ENCODE measurements around the gene PIEZO1. TPM values are rescaled to one million over a fixed set of nuclear protein-coding genes. Genes with fewer than 3 reads are reported as not detected.

The PIEZO1 gene
- total and polyA plus RNA-seq, 9 of the 15 experiments (the other 6 are each of a cell fraction or from before 2014, with no cell fraction given) = 3.6 to 432 (median 131) TPM

- TF ChIP-seq ZNF311 (CRISPR knock-in tag; IDR thresholded peaks at IDR 0.05) (no peak), ZNF133 (CRISPR knock-in tag; IDR thresholded peaks at IDR 0.05) (no peak), RCOR1 (IDR thresholded peaks at IDR 0.05; ENCODE audit: borderline replicate concordance in 1 of 2, low read depth in 2 of 2, low read length in 2 of 2) (peak in 1 of 2 experiments; percentile 17; a peak in 1 of 4 replicates), ZKSCAN3 (CRISPR knock-in tag; IDR thresholded peaks at IDR 0.05) (no peak), ZNF318 (IDR thresholded peaks at IDR 0.05; ENCODE audit: borderline replicate concordance in 1 of 2, low read depth in 1 of 2) (no peak), RHOXF2B (CRISPR knock-in tag; conservative IDR thresholded peaks at IDR 0.05) (no peak), U2AF1 (optimal IDR thresholded peaks at IDR 0.05; ENCODE audit: low read depth, low read length) (no peak), ZMIZ1 (IDR thresholded peaks at IDR 0.05; ENCODE audit: low read depth in 2 of 2, low read length in 2 of 2) (no peak), ZNF57 (CRISPR knock-in tag; IDR thresholded peaks at IDR 0.05) (no peak; the same call in 1 of the 2 replicates), FUS (optimal IDR thresholded peaks at IDR 0.05; ENCODE audit: low read depth, low read length) (no peak), ZNF354B (CRISPR knock-in tag; IDR thresholded peaks at IDR 0.05) (no peak), ETV1 (tag; conservative IDR thresholded peaks at IDR 0.05; ENCODE audit: low read depth) (0 out of 2 replicates have a peak, but pooled peaks have one; percentile 14), TSC22D4 (tag; IDR thresholded peaks at IDR 0.05) (no peak), TGIF2 (CRISPR knock-in tag; IDR thresholded peaks at IDR 0.05) (no peak), NCOA2 (IDR thresholded peaks at IDR 0.05; ENCODE audit: partially characterized antibody in 2 of 2) (no peak), HLTF (IDR thresholded peaks at IDR 0.05) (no peak), CXXC5 (CRISPR knock-in tag; IDR thresholded peaks at IDR 0.05) (no peak)
These were observed 5.5 kb upstream of the PIEZO1 start (continued) for GRCh38 chr16:88790312-88791211.
